Mucosa of descending colon (tissue), 3 donors: ENCODE measurements around the gene MTFR1L. TPM values are rescaled to one million over a fixed set of nuclear protein-coding genes. Genes with fewer than 3 reads are reported as not detected.
A peak's percentile ranks its signal among the peaks of the same experiment; 100 is the strongest.

ENCODE experiments used
- ATAC-seq: fragments of 200-7000 bp; cut with Tn5 transposase; one replicate; pipeline ENCODE4 v1.9.1; 2020; ENCODE audit warnings: mild to moderate bottlenecking, moderate library complexity
- DNase-seq, 3 donors: peaks; one replicate each; pipeline ENCODE4 v3.0.0-alpha.2; 2020
- H3K36me3 ChIP-seq: fragments of 200-600 bp; one replicate; pipeline ENCODE4 v1.8.0; 2021; ENCODE audit warnings: low read depth, mild to moderate bottlenecking
- H3K4me1 ChIP-seq: fragments of 200-600 bp; one replicate; pipeline ENCODE4 v1.8.0; 2021; ENCODE audit warnings: low read depth, mild to moderate bottlenecking
- H3K4me3 ChIP-seq: fragments of 200-600 bp; one replicate; pipeline ENCODE4 v1.8.0; 2021; ENCODE audit warnings: mild to moderate bottlenecking
- H3K9me3 ChIP-seq: fragments of 200-600 bp; one replicate; pipeline ENCODE4 v1.8.0; 2021; ENCODE audit warnings: mild to moderate bottlenecking
- intact Hi-C, 2 donors: fragments of 100-400 bp; cut with DNase I in 1 of 2; cut with micrococcal nuclease in 1 of 2; formaldehyde crosslinking; loops; one replicate each; pipeline versions ENCODE4 v1.11.0 to v1.11.1; 2022; cut with DNase I, micrococcal nuclease
- total RNA-seq, 3 donors: library from RNA; stranded (reverse); fragmentation: NEBNext Ultra II Directional in 2 of 3; extraction: Animal tissue kit (Norgen Biotek cat#: 25700) in 2 of 3; gene quantifications; one replicate each; pipeline versions ENCODE4 v1.2.1 to v1.2.4, GENCODE V29; 2021 to 2023
- TF ChIP-seq, protein P1 (sequence below): fragments of 200-600 bp; IDR thresholded peaks from one replicate; pipeline ENCODE4 v1.8.0; 2022; ENCODE audit warnings: antibody characterized with exemption, mild to moderate bottlenecking
- donor health status: DM: no; HTN: no; CAD: no; lungs with moderate emphysema.
- donor health status: DM: no; HTN: no; CAD: no.
- donor health status: DM: no; HTN: yes; CAD: no.

MTFR1L gene
- total RNA-seq, 3 donors from 2014 or later: 46.2 to 94.3 (median 83.0) TPM

DNA sequence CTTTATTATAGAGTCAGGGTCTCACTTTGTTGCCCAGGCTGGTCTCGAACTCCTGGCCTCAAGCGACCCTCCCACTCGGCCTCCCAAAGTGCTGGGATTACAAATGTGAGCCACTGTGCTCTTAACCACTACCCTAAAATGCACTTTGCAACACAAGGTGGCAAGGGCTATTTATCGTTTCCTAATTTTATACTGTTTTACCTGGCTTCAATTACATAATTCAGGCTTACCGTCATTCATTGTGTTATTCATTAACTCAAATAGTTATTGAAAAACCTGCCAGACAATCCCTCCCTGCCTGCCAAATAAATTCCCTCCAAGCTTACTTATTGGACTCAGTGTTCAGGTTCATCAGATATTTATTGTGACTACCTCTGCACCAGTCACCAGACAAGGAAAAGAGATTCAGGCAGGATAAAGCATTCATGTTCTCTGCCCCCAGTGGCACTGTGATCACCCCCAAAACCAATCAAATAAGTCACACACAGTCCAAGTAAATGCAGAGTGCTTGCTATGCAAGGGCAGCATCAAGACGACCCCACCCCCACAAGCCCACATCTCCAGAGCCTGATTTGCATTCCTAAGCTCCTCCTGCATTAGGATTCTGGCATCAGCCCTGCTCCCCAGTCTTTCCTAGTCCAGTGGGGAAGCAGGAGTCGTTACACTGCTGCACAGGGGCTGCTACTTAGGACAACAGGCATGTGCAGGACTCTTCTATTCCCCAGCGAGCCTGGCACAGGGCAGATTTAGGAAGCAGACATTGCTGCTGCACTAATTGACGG lies 47.6 kb downstream of the MTFR1L start:
- Histone ChIP-seq H3K9me3 (no peaks in the 10 kb centered on the region), H3K4me3 (no peak overlapping the region), H3K36me3 (no peaks in the 10 kb centered on the region), H3K4me1 (peaks cover 27% of the 10 kb centered on the region)
- ATAC-seq: peak; percentile 69
- TF ChIP-seq, protein P1, sequence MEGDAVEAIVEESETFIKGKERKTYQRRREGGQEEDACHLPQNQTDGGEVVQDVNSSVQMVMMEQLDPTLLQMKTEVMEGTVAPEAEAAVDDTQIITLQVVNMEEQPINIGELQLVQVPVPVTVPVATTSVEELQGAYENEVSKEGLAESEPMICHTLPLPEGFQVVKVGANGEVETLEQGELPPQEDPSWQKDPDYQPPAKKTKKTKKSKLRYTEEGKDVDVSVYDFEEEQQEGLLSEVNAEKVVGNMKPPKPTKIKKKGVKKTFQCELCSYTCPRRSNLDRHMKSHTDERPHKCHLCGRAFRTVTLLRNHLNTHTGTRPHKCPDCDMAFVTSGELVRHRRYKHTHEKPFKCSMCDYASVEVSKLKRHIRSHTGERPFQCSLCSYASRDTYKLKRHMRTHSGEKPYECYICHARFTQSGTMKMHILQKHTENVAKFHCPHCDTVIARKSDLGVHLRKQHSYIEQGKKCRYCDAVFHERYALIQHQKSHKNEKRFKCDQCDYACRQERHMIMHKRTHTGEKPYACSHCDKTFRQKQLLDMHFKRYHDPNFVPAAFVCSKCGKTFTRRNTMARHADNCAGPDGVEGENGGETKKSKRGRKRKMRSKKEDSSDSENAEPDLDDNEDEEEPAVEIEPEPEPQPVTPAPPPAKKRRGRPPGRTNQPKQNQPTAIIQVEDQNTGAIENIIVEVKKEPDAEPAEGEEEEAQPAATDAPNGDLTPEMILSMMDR: no peak
- intact Hi-C loops: no loop called here
- no peak for DNase-seq

DNA sequence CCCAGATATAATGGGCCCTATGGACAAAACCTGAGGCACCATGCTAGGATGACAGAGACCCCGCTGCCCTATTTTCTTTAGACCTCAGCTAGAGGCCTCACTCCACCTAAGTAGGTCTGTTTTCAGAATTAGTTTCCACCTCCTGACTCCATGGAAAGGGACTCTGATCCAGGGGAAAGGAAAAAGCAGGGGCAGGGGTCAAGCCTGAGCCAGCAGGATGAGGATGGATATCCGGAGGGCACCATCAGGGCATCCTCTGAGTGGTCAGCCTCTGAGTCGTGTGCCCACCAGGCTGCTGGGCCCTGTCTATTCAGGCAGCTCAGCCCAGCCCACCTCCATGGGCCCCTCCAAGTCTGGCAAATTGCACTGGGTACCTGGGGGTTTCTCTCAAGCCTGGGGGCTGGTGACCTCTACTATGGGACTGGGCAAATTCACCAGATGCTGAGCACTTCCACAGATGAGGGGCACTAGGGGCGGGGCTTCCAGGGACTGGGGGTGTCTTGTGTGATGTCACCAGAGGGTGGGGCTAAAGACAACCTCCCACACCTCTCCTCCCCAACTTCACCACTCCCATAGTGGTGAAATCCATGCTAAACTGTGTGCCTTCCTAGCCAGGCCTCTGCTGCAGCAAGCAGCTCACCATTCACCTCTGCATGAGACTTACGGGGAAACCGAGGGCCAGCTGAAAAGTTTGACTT lies 50.3 kb downstream of the MTFR1L start:
- TF ChIP-seq, protein P1: no peak
- peaks cover 42% of the 10 kb centered on the region for H3K4me1 ChIP-seq
- no peaks in the 10 kb centered on the region for H3K36me3 ChIP-seq
- no peak for ATAC-seq
- no peaks in the 10 kb centered on the region for H3K9me3 ChIP-seq
- no peak for DNase-seq
- intact Hi-C loops: no loop called here
- H3K4me3 ChIP-seq: no peak overlapping the region

GRCh38 chr1:25870614-25871013 lies 50.9 kb downstream of the MTFR1L start:
- DNase-seq: no peak
- H3K4me1 ChIP-seq: peaks cover 43% of the 10 kb centered on the region
- TF ChIP-seq, protein P1: no peak
- H3K36me3 ChIP-seq: no peaks in the 10 kb centered on the region
- intact Hi-C loops: no loop called here
- H3K9me3 ChIP-seq: no peaks in the 10 kb centered on the region
- no peak overlapping the region for H3K4me3 ChIP-seq
- ATAC-seq: no peak

- Histone ChIP-seq H3K9me3 (no peaks in the 10 kb centered on the region), H3K4me1 (peaks cover 47% of the 10 kb centered on the region), H3K4me3 (no peak overlapping the region), H3K36me3 (no peaks in the 10 kb centered on the region)
- intact Hi-C loops: no loop called here
- ATAC-seq: peak; percentile 44
- TF ChIP-seq, protein P1: no peak
- peak in 2 of 3 donors; percentile 26 to 43 for DNase-seq
These were observed 51.4 kb downstream of the MTFR1L start for GRCh38 chr1:25871086-25871703.

DNA sequence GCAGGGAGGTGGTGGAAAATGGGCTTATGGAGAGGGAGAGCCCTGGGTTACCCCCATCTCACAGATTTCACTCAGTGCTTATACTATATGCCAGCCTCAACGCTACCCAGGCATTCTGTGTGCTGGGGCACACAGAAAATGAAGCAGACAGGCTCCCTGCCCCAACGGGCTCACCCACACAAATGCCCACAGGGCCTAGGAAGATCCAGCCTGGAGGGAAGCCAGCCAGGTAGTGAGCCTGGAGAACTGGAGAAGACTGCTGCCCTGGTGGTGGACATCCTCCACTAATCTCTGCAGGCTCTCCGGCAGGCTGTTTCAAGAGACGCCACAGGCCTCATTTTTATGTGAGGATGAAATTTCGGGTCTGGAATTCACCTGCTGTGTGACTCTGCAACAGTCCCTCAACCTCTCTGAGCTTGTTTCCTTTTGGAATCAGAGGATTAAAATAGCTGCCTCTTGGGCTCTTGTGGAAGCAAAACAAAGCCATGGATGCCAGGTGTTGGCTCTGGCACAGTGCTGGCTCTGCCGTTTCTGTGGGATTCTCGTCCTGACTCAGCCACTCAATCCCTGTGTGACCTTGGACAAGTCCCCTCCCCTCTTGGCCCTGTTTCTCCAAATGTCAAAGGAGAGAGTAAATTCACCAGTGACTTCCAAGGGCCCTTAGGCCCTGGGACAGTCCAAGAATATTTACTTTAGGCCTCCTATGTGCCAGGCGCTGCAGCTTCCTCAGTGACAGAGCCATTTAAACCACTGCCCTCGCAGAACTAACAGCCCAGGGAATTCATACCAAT lies 52.1 kb downstream of the MTFR1L start:
- TF ChIP-seq, protein P1: no peak
- Histone ChIP-seq H3K9me3 (no peaks in the 10 kb centered on the region), H3K4me3 (no peak overlapping the region), H3K36me3 (no peaks in the 10 kb centered on the region), H3K4me1 (peaks cover 47% of the 10 kb centered on the region)
- ATAC-seq (no peak), DNase-seq (peak in 1 of 3 donors; percentile 36)
- intact Hi-C loops: no loop called here
